Effector memory CD8-positive, alpha-beta T cell (primary cell): ENCODE results near the gene PRAF2.

Experiments
- ATAC-seq: fragments of 150-1000 bp; cut with Tn5 transposase; replicated peaks from 2 replicates; pipeline ENCODE4 v1.10.0; 2021; ENCODE audit warnings: mild to moderate bottlenecking, moderate library complexity
- DNase-seq, 3 experiments: peaks; one replicate each; pipeline ENCODE4 v3.0.0; 2021
- H3K27ac Mint-ChIP-seq, 2 donors: one replicate each; pipeline ENCODE4 v1.8.0; 2022; ENCODE audit warnings: mild to moderate bottlenecking in 2 of 2, mixed read lengths in 2 of 2, moderate library complexity in 2 of 2
- H3K27me3 Mint-ChIP-seq, 2 donors: one replicate each; pipeline ENCODE4 v1.8.0; 2022; ENCODE audit warnings: mixed read lengths in 2 of 2
- H3K36me3 Mint-ChIP-seq: one replicate; pipeline ENCODE4 v1.8.0; 2022; ENCODE audit warnings: mild to moderate bottlenecking, moderate library complexity, mixed read lengths; ENCODE audit not compliant: insufficient read depth
- H3K4me1 Mint-ChIP-seq, 2 donors: one replicate each; pipeline ENCODE4 v1.8.0; 2022; ENCODE audit warnings: low read depth in 2 of 2, mixed read lengths in 2 of 2
- H3K4me3 Mint-ChIP-seq, 2 donors: one replicate each; pipeline ENCODE4 v1.8.0; 2022; ENCODE audit warnings: mild to moderate bottlenecking in 2 of 2, mixed read lengths in 2 of 2, moderate library complexity in 2 of 2
- H3K9me3 Mint-ChIP-seq, 2 donors: one replicate each; pipeline ENCODE4 v1.8.0; 2022; ENCODE audit warnings: mixed read lengths in 2 of 2

PRAF2 gene

DNA sequence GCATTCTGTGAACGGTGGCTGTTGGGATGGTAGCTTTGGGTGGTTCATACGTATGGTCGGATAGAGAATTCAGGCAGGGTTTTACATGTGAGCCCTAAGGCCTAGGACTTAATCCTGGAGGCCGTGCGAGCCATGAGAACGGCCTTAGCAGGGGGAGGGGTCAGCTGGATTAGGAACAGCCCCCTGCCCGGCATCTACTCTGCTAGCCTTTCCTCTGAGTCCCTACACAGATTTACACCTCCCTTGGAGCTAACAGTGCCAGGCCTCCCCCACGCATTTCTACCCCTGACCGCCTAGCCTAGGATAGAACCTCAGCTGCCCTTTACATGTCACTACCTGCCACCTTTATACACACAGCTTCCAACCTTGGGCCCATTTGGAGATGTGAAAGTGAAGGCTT lies 7.1 kb downstream of the PRAF2 start:
- H3K27ac Mint-ChIP-seq, result peak overlapping the region in 1 of 2 donors; percentile 32
- no peak overlapping the region for H3K4me3 Mint-ChIP-seq
- no peak for DNase-seq
- no peaks in the 10 kb centered on the region for H3K27me3 Mint-ChIP-seq
- ATAC-seq, result no peak
- H3K9me3 Mint-ChIP-seq, result no peaks in the 10 kb centered on the region
- peaks cover 6% of the 10 kb centered on the region for H3K36me3 Mint-ChIP-seq
- H3K4me1 Mint-ChIP-seq, result no peaks in the 10 kb centered on the region

DNA sequence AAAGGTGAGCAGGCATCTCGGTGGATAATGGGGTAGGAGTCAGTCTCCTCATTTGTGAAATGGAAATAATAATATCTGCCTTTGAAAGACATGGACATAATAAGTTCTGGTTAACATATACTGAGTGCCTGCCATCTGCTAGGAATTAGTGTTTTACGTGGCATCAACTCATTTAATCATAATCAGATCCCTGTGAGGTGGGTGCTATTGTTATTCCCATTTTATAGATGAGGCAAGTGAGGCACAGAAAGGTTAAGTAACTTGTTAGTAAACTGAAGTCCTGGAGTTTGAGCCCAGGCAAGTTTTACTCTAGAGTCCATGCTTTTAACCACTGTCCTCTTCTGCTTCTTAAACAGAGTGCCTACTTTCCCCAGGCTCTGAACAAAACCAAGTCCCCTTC lies 7.5 kb downstream of the PRAF2 start:
- ATAC-seq (no peak), DNase-seq (no peak)
- H3K4me1 Mint-ChIP-seq, result no peaks in the 10 kb centered on the region
- no peaks in the 10 kb centered on the region for H3K9me3 Mint-ChIP-seq
- no peaks in the 10 kb centered on the region for H3K27me3 Mint-ChIP-seq
- H3K27ac Mint-ChIP-seq, result peak overlapping the region in 1 of 2 donors; percentile 32
- H3K36me3 Mint-ChIP-seq, result peaks cover 6% of the 10 kb centered on the region
- H3K4me3 Mint-ChIP-seq, result no peak overlapping the region

DNA sequence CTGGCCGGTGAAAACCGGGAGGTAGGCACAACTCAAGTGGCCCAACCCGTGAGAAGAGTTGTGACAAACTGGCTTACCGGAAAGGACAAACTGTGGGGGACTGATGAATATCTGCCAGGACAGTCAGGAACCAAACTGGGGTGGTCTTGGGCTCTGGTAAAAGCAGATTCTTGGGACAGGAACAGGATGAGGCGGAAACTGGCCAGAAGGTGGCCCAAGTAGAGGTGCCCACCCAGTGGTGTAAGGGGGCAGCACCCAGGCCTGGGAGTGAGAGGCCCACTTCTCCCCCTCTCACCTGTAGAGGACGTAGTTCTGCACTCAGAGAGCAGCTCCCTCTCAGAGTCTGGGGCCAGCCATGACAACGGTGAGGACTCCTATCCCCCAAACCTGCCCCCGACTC lies 9.1 kb downstream of the PRAF2 start:
- peak overlapping the region in 1 of 2 donors; percentile 12 for H3K27ac Mint-ChIP-seq
- no peaks in the 10 kb centered on the region for H3K27me3 Mint-ChIP-seq
- no peak overlapping the region for H3K4me3 Mint-ChIP-seq
- peaks cover 6% of the 10 kb centered on the region for H3K36me3 Mint-ChIP-seq
- no peak for ATAC-seq
- H3K9me3 Mint-ChIP-seq, result no peaks in the 10 kb centered on the region
- no peak for DNase-seq
- no peaks in the 10 kb centered on the region for H3K4me1 Mint-ChIP-seq

DNA sequence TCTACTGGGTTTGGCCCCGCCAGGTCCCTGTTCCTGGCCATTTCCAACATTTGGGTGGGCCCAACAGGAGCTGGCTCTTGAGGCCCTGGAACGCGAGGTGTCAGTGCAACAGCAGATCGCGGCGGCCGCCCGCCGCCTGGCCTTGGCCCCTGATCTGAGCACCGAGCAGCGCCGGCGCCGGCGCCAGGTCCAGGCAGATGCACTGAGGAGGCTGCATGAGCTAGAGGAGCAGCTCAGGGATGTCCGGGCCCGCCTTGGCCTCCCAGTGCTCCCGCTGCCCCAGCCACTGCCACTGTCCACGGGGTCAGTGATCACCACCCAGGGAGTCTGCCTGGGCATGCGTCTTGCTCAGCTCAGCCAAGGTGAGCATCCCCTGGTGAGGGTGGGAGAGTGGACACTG lies 9.5 kb downstream of the PRAF2 start:
- ATAC-seq, result no peak
- H3K9me3 Mint-ChIP-seq, result no peaks in the 10 kb centered on the region
- H3K27ac Mint-ChIP-seq, result peak overlapping the region in 1 of 2 donors; percentile 12
- no peaks in the 10 kb centered on the region for H3K4me1 Mint-ChIP-seq
- H3K27me3 Mint-ChIP-seq, result no peaks in the 10 kb centered on the region
- H3K4me3 Mint-ChIP-seq, result no peak overlapping the region
- peaks cover 6% of the 10 kb centered on the region for H3K36me3 Mint-ChIP-seq
- no peak for DNase-seq

DNA sequence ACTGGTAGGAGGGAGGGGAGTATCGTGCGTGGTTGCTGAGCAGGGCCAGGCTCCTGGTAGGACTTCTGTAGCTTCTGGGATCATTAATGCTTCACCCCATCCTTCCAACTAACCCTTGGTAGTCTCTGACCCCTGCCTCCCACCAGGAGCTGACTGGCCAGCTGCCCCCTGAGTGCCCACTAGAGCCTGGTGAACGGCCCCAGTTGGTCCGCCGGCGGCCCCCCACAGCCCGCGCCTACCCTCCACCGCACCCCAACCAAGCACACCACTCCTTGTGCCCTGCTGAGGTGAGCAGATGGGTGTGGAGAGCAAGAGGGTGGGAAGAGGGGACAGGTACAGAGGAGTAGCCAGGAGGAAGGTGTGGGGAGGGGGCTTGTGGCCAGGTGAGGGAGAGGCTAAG lies 10.1 kb downstream of the PRAF2 start:
- Mint-ChIP-seq H3K27me3 (no peaks in the 10 kb centered on the region), H3K36me3 (peaks cover 6% of the 10 kb centered on the region), H3K4me1 (no peaks in the 10 kb centered on the region), H3K9me3 (no peaks in the 10 kb centered on the region), H3K27ac (no peak overlapping the region), H3K4me3 (no peak overlapping the region)
- DNase-seq (no peak), ATAC-seq (no peak)

DNA sequence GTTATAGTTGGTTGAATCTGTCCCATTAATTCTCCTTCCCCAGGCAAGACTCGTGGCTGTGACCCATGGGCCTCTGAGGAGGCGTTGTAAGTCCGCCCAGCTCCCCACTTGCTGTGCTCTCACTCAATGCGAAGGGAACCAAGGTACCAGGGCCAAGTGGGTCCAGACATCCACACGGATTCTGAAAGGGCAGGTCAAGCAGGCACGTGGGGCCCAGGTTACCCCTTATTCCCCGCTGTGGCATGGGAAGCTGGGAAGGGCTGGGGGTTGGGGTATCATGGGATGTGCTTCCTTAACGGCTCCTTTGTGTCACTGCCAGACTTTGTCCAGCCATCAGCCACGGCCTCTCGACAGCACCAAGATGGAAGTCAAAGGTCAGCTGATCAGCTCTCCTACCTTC lies 11.9 kb downstream of the PRAF2 start:
- no peak overlapping the region for H3K4me3 Mint-ChIP-seq

DNA sequence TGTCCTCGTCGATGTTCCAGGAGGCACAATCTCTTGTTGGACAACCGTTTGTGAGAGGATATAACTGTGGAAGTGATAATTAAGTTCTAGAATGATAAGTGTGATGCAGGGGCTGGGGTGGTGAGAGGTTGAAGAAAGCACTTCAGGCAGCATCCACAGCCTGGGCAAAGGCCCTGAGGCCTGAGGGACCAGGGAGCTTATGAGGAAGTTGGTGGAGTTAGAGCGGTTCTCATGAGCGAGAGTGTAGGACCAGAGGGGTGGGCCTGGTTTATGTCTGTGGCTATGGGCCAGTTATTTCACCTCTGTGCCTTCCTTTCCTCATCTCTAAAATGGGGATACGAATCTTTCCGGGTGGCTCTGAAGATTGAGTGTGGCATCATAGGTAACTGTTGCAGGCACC lies 12.3 kb downstream of the PRAF2 start:
- Mint-ChIP-seq H3K9me3 (no peaks in the 10 kb centered on the region), H3K4me3 (no peak overlapping the region), H3K27me3 (no peaks in the 10 kb centered on the region), H3K36me3 (no peaks in the 10 kb centered on the region), H3K27ac (no peak overlapping the region), H3K4me1 (peaks cover 0 to 1% of the 10 kb centered on the region in 2 donors)
- DNase-seq, result no peak
- ATAC-seq, result no peak

More for the DNA sequence above, 11.9 kb downstream of the PRAF2 start:
- no peaks in the 10 kb centered on the region for H3K36me3 Mint-ChIP-seq
- no peaks in the 10 kb centered on the region for H3K9me3 Mint-ChIP-seq
- ATAC-seq (no peak), DNase-seq (no peak)
- H3K27ac Mint-ChIP-seq, result no peak overlapping the region
- no peaks in the 10 kb centered on the region for H3K4me1 Mint-ChIP-seq
- no peaks in the 10 kb centered on the region for H3K27me3 Mint-ChIP-seq

DNA sequence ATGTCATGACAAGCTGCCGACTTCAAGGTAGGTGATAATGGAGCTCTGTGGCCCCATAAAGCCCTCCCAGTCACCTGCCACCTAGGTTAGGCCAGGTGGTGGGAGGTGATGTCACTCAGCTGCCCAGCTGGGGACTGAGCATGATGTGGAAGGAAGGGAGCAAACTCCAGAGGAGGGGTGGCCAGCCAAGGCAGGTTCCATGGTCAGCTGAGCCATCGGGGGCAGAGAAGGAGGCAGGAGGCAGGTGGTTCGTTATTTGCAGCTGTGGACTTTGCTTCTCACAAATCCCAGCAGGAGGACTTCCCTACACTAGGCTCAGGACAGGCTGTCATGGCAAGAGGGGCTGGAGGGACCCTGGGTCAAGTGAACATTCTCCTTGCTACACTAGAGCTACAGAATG lies 12.9 kb downstream of the PRAF2 start:
- H3K4me1 Mint-ChIP-seq, result peaks cover 1 to 3% of the 10 kb centered on the region in 2 donors
- no peak for DNase-seq
- H3K27me3 Mint-ChIP-seq, result no peaks in the 10 kb centered on the region
- no peaks in the 10 kb centered on the region for H3K9me3 Mint-ChIP-seq
- no peaks in the 10 kb centered on the region for H3K36me3 Mint-ChIP-seq
- H3K27ac Mint-ChIP-seq, result no peak overlapping the region
- ATAC-seq, result no peak
- H3K4me3 Mint-ChIP-seq, result no peak overlapping the region

DNA sequence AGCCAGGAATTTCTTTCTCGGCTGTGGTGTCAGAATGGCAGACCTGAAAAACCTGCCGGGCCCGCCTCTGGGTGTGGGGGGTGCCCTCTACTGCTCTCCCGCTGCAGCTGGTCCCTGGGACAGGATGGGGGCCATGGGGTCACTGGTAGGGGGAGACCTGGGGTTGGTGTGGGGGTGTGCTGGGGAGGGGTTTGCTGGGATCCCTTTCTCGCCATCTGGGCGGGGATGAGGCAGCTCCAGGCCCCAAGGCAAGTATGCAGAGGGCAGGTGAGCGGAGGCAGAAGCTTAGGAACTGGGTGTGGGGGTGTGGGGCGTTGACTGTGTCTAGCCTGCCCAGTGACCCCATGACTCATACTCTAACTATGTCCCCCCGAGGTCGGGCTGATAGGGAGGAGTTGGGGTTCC lies 14.1 kb downstream of the PRAF2 start:
- Mint-ChIP-seq H3K4me1 (peaks cover 7 to 12% of the 10 kb centered on the region in 2 donors), H3K27ac (no peak overlapping the region), H3K36me3 (peaks cover 2% of the 10 kb centered on the region), H3K27me3 (no peaks in the 10 kb centered on the region), H3K9me3 (no peaks in the 10 kb centered on the region), H3K4me3 (no peak overlapping the region)
- DNase-seq (no peak), ATAC-seq (no peak)

DNA sequence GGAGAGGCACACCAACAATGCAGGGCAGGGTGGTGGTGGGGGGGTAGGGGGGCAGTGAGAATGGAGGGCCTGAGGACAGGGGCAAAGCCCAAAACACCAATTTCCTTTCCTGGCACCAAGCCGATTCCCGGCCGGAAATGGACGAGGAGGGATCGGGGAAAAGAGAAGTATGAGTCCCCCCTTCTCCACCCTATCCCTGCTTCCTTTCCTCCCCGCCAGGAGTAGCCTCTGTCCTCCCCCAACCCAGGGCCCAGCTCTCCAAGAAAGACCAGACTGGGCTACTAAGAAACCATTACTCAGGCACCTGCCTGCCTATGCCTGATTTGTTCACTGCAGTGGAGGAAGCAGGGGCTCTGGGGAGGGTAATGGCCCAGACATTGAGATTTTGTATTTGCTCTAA lies 14.6 kb downstream of the PRAF2 start:
- Mint-ChIP-seq H3K27ac (no peak overlapping the region), H3K36me3 (peaks cover 2% of the 10 kb centered on the region), H3K27me3 (no peaks in the 10 kb centered on the region), H3K4me3 (no peak overlapping the region), H3K4me1 (peaks cover 11 to 17% of the 10 kb centered on the region in 2 donors), H3K9me3 (no peaks in the 10 kb centered on the region)
- DNase-seq (no peak), ATAC-seq (no peak)

DNA sequence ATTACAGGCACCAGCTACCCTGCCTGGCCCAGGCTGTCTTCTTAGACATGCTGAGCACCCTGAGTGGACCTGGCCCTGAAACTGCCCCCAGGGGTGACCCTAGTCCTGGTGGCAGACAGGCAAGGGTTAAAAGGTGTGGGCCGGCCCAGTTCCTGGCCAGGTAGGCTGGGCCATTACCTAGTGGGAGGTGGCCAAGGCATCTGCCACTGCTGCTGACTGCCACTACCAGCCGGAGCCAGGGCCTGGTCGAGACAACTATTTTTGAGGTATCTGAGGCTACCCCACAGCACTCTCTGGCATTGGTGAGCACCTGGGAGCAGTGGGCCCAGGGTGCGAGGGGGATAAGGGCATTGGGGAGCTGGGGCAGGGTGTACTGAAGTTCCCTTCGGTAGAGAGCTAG lies 15.0 kb downstream of the PRAF2 start, which contains the start of gene CCDC120:
Gene CCDC120, plus strand, starts transcription at position 206 of the 400 bp plus-strand sequence. CDS start 3,043 bp downstream, outside the sequence.
- H3K27ac Mint-ChIP-seq, result peak within 1 kb of the TSS in 1 of 2 donors; percentile 29
- no peak for DNase-seq
- no peaks in the 10 kb centered on the region for H3K27me3 Mint-ChIP-seq
- peaks cover 15 to 21% of the 10 kb centered on the region in 2 donors for H3K4me1 Mint-ChIP-seq
- no peak for ATAC-seq
- no peak within 1 kb of the TSS for H3K4me3 Mint-ChIP-seq
- peaks cover 5% of the 10 kb centered on the region for H3K36me3 Mint-ChIP-seq
- no peaks in the 10 kb centered on the region for H3K9me3 Mint-ChIP-seq

DNA sequence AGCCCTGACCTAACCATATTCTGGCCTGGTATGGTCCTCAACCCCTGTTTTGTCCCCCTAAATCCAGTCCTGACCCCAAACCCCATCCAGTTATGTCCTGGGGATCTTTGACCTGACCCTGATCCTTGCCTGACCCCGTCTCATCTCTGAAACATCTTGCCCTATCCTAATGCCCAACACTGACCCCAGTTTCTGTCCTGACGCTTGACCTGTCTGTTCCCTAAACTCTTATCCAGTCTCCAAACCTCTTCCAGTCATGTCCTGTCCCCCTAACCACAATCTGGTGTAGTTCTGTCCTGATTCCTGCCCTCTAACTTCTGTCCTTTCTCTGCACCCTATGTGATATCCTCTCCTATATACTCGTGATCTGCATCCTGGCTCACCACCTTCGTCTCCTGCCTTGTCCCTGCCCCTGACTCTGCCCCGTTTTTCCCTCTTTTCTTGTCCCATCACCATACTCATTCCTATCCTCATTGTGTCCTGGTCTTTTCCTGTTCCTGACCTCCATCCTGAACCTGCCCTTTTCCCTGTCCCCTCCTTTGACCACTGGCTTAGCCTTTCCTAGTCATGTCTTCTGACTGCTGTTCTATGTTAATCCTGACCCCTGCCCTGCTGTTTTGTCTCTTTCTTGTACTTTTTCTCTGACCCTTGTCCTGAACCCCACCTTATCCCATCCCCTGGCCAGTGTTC lies 19.6 kb downstream of the PRAF2 start:
- Mint-ChIP-seq H3K27ac (peak overlapping the region; percentile 85 to 96), H3K9me3 (no peaks in the 10 kb centered on the region), H3K4me1 (peaks cover 20 to 31% of the 10 kb centered on the region in 2 donors), H3K27me3 (no peaks in the 10 kb centered on the region), H3K4me3 (peak overlapping the region; percentile 79 to 83), H3K36me3 (peaks cover 8% of the 10 kb centered on the region)
- ATAC-seq (no peak), DNase-seq (no peak)

DNA sequence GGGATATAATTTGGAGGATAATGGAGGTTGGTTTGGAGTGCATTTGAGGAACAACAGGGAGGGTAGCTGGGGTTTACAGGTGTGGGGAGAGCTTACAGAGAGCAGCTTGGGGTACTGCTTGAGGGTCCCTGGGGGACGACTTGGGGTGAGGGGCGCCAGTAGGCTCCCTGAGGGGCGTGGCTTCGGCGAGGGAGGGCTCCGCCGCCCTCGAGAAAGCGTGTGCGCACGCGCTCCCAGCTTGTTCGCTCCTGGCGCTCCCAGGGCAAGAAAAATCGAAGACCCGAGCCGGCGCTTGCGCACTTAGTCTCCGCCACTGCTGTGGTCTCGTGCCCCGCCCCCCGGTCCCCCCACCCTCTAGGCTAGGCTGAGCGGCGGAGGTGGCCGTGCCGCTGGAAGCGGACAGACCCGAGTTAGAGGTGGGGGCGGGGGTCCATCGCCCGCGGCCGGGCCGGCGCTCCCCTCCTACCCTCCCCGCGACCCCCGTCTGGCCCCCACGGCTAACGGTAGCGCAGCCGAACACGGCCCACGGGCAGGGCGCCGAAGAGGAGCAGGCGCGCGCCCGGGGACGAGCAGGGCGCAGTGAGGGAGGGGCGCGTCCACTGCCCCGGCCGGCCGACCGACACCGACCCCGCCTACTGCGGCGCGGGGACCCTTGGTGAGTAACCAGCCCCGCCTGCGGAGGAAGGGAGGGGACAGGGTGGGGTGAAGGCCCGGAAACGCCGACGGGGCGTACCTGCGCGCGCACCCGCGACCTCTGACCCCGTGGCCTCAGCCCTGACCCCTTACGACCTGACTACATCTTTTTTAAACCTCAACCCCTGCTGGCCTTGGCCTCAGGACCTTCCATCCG lies 20.4 kb downstream of the PRAF2 start:
- peak overlapping the region; percentile 79 to 89 for H3K4me3 Mint-ChIP-seq
- DNase-seq (peak; percentile 35 to 42 (median 40)), ATAC-seq (peak; percentile 82)
- H3K27ac Mint-ChIP-seq, result peak overlapping the region; percentile 91 to 96
- H3K9me3 Mint-ChIP-seq, result no peaks in the 10 kb centered on the region
- H3K36me3 Mint-ChIP-seq, result peaks cover 8% of the 10 kb centered on the region
- H3K27me3 Mint-ChIP-seq, result no peaks in the 10 kb centered on the region
- H3K4me1 Mint-ChIP-seq, result peaks cover 20 to 31% of the 10 kb centered on the region in 2 donors

DNA sequence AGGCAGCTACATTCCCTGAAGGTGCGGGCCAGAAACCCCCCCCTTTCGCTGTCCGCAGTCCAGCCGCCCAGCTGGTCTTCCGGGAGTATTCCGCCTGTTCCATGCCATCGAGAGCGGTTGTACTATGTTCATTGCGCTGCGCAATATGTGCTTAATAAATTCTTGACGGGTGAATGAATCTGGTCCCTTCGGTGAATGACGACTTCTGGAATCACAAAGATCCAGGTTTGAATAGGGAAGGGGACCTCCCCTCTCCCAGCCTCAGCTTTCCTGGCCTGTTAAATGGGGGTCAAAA lies 29.9 kb downstream of the PRAF2 start:
- Mint-ChIP-seq H3K27me3 (no peaks in the 10 kb centered on the region), H3K27ac (peak overlapping the region; percentile 93 to 95), H3K36me3 (peaks cover 6% of the 10 kb centered on the region), H3K4me3 (peak overlapping the region; percentile 78 to 86), H3K4me1 (peaks cover 14 to 26% of the 10 kb centered on the region in 2 donors), H3K9me3 (no peaks in the 10 kb centered on the region)
- no peak for ATAC-seq
- no peak for DNase-seq
